ENCODE measurements around the gene VPS35. TPM values are rescaled to one million over a fixed set of nuclear protein-coding genes. Genes with fewer than 3 reads are reported as not detected.

The VPS35 gene
- total and polyA plus RNA-seq, 10 of the 15 experiments (the other 5 are each of a cell fraction or from before 2014, with no cell fraction given): 28.5 to 125 (median 60.6) TPM

DNA sequence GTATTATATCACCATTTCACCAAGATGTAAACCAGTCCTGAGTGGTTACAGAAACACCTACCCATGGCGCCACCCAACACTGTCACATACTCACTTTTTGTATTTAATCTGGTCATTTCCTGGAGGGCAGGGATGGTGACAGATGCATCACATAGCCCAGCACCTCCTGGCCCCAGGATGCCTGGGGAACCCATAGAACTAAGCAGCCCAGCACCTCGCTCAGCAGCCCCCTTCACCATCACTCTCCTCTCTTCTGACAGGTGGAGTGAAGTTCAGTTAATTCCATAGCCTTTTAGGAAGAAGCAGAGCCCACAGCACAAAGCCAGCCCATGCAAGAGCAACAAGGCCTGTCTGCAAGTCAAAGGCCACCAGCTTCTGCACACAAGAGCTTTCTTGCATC lies 31.6 kb upstream of the VPS35 start:
- H3K36me3 ChIP-seq (ENCODE audit: control insufficient read depth in 2 of 2, insufficient read depth in 2 of 2, low read length in 1 of 2): no peaks in the 10 kb centered on the region
- ChIA-PET CTCF (no interaction called here), POLR2A (no interaction called here), SMC1A (ENCODE audit: uncharacterized antibody, unreplicated experiment) (no interaction called here), RAD21 (ENCODE audit: unreplicated experiment) (no interaction called here)
- H3K4me3 ChIP-seq: no peak overlapping the region
- ATAC-seq (no peak), FAIRE-seq (no peak), DNase-seq (ENCODE audit: low read depth, low spot score) (no peak)
- no peak overlapping the region for H3K27ac ChIP-seq (ENCODE audit: control insufficient read depth, insufficient read depth)
- no peaks in the 10 kb centered on the region for H3K79me2 ChIP-seq (ENCODE audit: control insufficient read depth, insufficient read depth, low read length)
- in situ Hi-C loops (cut with MboI): no loop called here
- no peak overlapping the region for H2AFZ ChIP-seq (ENCODE audit: control insufficient read depth, low read depth, low read length)
- no peaks in the 10 kb centered on the region for H4K20me1 ChIP-seq (ENCODE audit: control insufficient read depth, insufficient read depth)
- H3K9me3 ChIP-seq (replicated peaks; ENCODE audit: control insufficient read depth, insufficient read depth, low read length): peaks cover 2% of the 10 kb centered on the region; the same call in 1 of the 3 replicates
- H3K9ac ChIP-seq (ENCODE audit: control insufficient read depth, insufficient read depth, low read length): no peak overlapping the region
- H3K27me3 ChIP-seq (replicated peaks in 1 of 2; ENCODE audit: control insufficient read depth in 2 of 2, insufficient read depth in 2 of 2, low read length in 1 of 2): no peaks in the 10 kb centered on the region
- WGBS (ENCODE audit: insufficient coverage, insufficient replicate concordance, low lambda C conversion rate, missing lambda C conversion rate): 58% methylated on average over 2 of the region's 2 CpGs
- H3K4me1 ChIP-seq (ENCODE audit: control insufficient read depth, insufficient read depth, low read length): no peaks in the 10 kb centered on the region
- intact Hi-C loops (cut with micrococcal nuclease; ENCODE audit: unreplicated experiment): no loop called here
- BruUV-seq (replicated peaks): no TSS peak
- TF ChIP-seq, protein P1, sequence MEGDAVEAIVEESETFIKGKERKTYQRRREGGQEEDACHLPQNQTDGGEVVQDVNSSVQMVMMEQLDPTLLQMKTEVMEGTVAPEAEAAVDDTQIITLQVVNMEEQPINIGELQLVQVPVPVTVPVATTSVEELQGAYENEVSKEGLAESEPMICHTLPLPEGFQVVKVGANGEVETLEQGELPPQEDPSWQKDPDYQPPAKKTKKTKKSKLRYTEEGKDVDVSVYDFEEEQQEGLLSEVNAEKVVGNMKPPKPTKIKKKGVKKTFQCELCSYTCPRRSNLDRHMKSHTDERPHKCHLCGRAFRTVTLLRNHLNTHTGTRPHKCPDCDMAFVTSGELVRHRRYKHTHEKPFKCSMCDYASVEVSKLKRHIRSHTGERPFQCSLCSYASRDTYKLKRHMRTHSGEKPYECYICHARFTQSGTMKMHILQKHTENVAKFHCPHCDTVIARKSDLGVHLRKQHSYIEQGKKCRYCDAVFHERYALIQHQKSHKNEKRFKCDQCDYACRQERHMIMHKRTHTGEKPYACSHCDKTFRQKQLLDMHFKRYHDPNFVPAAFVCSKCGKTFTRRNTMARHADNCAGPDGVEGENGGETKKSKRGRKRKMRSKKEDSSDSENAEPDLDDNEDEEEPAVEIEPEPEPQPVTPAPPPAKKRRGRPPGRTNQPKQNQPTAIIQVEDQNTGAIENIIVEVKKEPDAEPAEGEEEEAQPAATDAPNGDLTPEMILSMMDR (IDR thresholded peaks at IDR 0.05 in 2 of 3, conservative IDR thresholded peaks at IDR 0.05 in 1 of 3; ENCODE audit: control insufficient read depth in 2 of 3, extremely low read depth in 1 of 3, insufficient read depth in 1 of 3, low read depth in 3 of 3, low read length in 3 of 3): no peak
- no peak for TF ChIP-seq MYB (IDR thresholded peaks at IDR 0.05; ENCODE audit: borderline replicate concordance, low read depth, low read length)
- TF ChIP-seq POLR2AphosphoS2 (IDR thresholded peaks at IDR 0.05; ENCODE audit: low read depth, low read length): no peak
- no peak for TF ChIP-seq RAD21 (IDR thresholded peaks at IDR 0.05; ENCODE audit: insufficient read depth, low read depth, low read length)
- TF ChIP-seq NFYB (IDR thresholded peaks at IDR 0.05; ENCODE audit: insufficient read depth, low read depth, low read length): no peak
- TF ChIP-seq SMARCA5 (IDR thresholded peaks at IDR 0.05): no peak
- no peak for TF ChIP-seq RUNX3 (IDR thresholded peaks at IDR 0.05; ENCODE audit: low read length)
- no peak for TF ChIP-seq CHD1 (IDR thresholded peaks at IDR 0.05; ENCODE audit: low read depth, low read length)
- TF ChIP-seq, protein P2, sequence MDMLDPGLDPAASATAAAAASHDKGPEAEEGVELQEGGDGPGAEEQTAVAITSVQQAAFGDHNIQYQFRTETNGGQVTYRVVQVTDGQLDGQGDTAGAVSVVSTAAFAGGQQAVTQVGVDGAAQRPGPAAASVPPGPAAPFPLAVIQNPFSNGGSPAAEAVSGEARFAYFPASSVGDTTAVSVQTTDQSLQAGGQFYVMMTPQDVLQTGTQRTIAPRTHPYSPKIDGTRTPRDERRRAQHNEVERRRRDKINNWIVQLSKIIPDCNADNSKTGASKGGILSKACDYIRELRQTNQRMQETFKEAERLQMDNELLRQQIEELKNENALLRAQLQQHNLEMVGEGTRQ (IDR thresholded peaks at IDR 0.05; ENCODE audit: borderline replicate concordance, low read depth, low read length): no peak
- no peak for TF ChIP-seq CEBPB (IDR thresholded peaks at IDR 0.05; ENCODE audit: borderline replicate concordance in 1 of 2, low read depth in 2 of 2, low read length in 2 of 2)
- TF ChIP-seq, protein P3, sequence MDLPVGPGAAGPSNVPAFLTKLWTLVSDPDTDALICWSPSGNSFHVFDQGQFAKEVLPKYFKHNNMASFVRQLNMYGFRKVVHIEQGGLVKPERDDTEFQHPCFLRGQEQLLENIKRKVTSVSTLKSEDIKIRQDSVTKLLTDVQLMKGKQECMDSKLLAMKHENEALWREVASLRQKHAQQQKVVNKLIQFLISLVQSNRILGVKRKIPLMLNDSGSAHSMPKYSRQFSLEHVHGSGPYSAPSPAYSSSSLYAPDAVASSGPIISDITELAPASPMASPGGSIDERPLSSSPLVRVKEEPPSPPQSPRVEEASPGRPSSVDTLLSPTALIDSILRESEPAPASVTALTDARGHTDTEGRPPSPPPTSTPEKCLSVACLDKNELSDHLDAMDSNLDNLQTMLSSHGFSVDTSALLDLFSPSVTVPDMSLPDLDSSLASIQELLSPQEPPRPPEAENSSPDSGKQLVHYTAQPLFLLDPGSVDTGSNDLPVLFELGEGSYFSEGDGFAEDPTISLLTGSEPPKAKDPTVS (IDR thresholded peaks at IDR 0.05; ENCODE audit: low read depth, low read length): no peak
- TF ChIP-seq ETV6 (conservative IDR thresholded peaks at IDR 0.05 in 1 of 2, IDR thresholded peaks at IDR 0.05 in 1 of 2; ENCODE audit: borderline replicate concordance in 1 of 2, low read depth in 1 of 2): no peak
- no peak for TF ChIP-seq RELA (IDR thresholded peaks at IDR 0.05; ENCODE audit: borderline replicate concordance, partially characterized antibody)
- TF ChIP-seq MTA2 (IDR thresholded peaks at IDR 0.05; ENCODE audit: low read depth): no peak
- H3K4me2 ChIP-seq (ENCODE audit: control insufficient read depth, insufficient read depth): no peak overlapping the region

Measured in GM12878 (cell line).